Raji (cell line): ENCODE results near the gene MS4A1.

ENCODE experiments used
- POLR2A ChIP-seq: IDR thresholded peaks from 2 replicates; pipeline ENCODE4 v1.6.1; 2011; ENCODE audit warnings: low read depth, low read length, control low read depth; ENCODE audit not compliant: insufficient read depth

MS4A1 gene

GRCh38 chr11:60455531-60456042 is at the start of gene MS4A1:
MS4A1 (plus strand) TSS chr11:60455847; CDS start chr11:60462375, 6,528 bp downstream.
- TF ChIP-seq POLR2A, result peak; percentile 93

GRCh38 chr11:60420015-60420414 is 35.6 kb upstream of the MS4A1 start:
- TF ChIP-seq POLR2A, result no peak

- TF ChIP-seq POLR2A, result no peak
Measured at GRCh38 chr11:60422609-60423008, 33.0 kb upstream of the MS4A1 start.

- no peak for TF ChIP-seq POLR2A
Measured at GRCh38 chr11:60428517-60428916, 27.1 kb upstream of the MS4A1 start.

- TF ChIP-seq POLR2A, result no peak
Measured at GRCh38 chr11:60429272-60429671, 26.4 kb upstream of the MS4A1 start, which contains the start of gene MS4A5. MS4A5 (plus strand) TSS chr11:60429572; CDS start chr11:60429675, 103 bp downstream.

- TF ChIP-seq POLR2A, result no peak
Measured at GRCh38 chr11:60431251-60431650, 24.4 kb upstream of the MS4A1 start.

GRCh38 chr11:60433401-60433800 is 22.2 kb upstream of the MS4A1 start:
- TF ChIP-seq POLR2A, result no peak

GRCh38 chr11:60447070-60447469 is 8.6 kb upstream of the MS4A1 start:
- TF ChIP-seq POLR2A, result no peak

- TF ChIP-seq POLR2A, result no peak
Measured at GRCh38 chr11:60447846-60448245, 7.8 kb upstream of the MS4A1 start.

GRCh38 chr11:60454212-60454611 is 1.4 kb upstream of the MS4A1 start:
- TF ChIP-seq POLR2A, result no peak

- peak; percentile 67 for TF ChIP-seq POLR2A
Measured at GRCh38 chr11:60457576-60457975, 1.9 kb downstream of the MS4A1 start.

- TF ChIP-seq POLR2A, result no peak
Measured at GRCh38 chr11:60459345-60459744, 3.7 kb downstream of the MS4A1 start.

GRCh38 chr11:60468829-60469228 is 13.2 kb downstream of the MS4A1 start:
- no peak for TF ChIP-seq POLR2A

GRCh38 chr11:60469723-60470122 is 14.1 kb downstream of the MS4A1 start:
- no peak for TF ChIP-seq POLR2A

GRCh38 chr11:60477035-60477445 is 21.4 kb downstream of the MS4A1 start:
- TF ChIP-seq POLR2A, result no peak

- 0 out of 2 replicates have a peak, but pooled peaks have one; percentile 25 for TF ChIP-seq POLR2A
Measured at GRCh38 chr11:60482361-60482760, 26.7 kb downstream of the MS4A1 start.

GRCh38 chr11:60485987-60486386 is 30.3 kb downstream of the MS4A1 start:
- TF ChIP-seq POLR2A, result no peak
